ENCODE measurements around the gene HELZ. TPM values are rescaled to one million over a fixed set of nuclear protein-coding genes. Genes with fewer than 3 reads are reported as not detected.

HELZ gene
- total RNA-seq, 1 experiment from 2014 or later: 49.8 TPM

GRCh38 chr17:67136191-67137025 lies 108.6 kb downstream of the HELZ start:
- H3K4me3 Mint-ChIP-seq: no peak overlapping the region
- no peak overlapping the region for H3K56ac ChIP-seq (ENCODE audit: insufficient read length, low read depth, low read length)
- H3K4ac ChIP-seq (ENCODE audit: low read depth, low read length): no peak overlapping the region
- H3K4me1 ChIP-seq (ENCODE audit: insufficient read depth, low read length): no peaks in the 10 kb centered on the region
- no peaks in the 10 kb centered on the region for H3K23me2 ChIP-seq (ENCODE audit: insufficient read length, low read depth, low read length, poor library complexity, severe bottlenecking)
- H2BK20ac ChIP-seq (ENCODE audit: low read depth, low read length, poor library complexity, severe bottlenecking): no peak overlapping the region
- H3K27me3 Mint-ChIP-seq (ENCODE audit: low read depth): no peaks in the 10 kb centered on the region
- no peak overlapping the region for H3T11ph ChIP-seq (ENCODE audit: low read length)
- DNase-seq: no peak
- no peak overlapping the region for H2AK5ac ChIP-seq (ENCODE audit: insufficient read length, low read length)
- H3K79me2 ChIP-seq (ENCODE audit: insufficient read depth, low read length): no peaks in the 10 kb centered on the region
- WGBS (ENCODE audit: extremely low coverage, insufficient read length, low lambda C conversion rate): no CpG with 5 or more reads among the region's 5 CpGs
- H3K9ac ChIP-seq (ENCODE audit: extremely low read depth, insufficient read length, low read length): no peak overlapping the region
- H3K14ac ChIP-seq (ENCODE audit: insufficient read depth, low read length): no peak overlapping the region
- H2AFZ ChIP-seq (ENCODE audit: low read length): no peak overlapping the region
- H3K27me3 ChIP-seq (ENCODE audit: insufficient read depth, low read length): no peaks in the 10 kb centered on the region
- H2BK120ac ChIP-seq (ENCODE audit: low read depth, low read length, poor library complexity, severe bottlenecking): no peak overlapping the region
- no peaks in the 10 kb centered on the region for H3K9me3 Mint-ChIP-seq
- no peak overlapping the region for H4K8ac ChIP-seq (replicated peaks; ENCODE audit: insufficient read length, low read depth, low read length)
- no peaks in the 10 kb centered on the region for H3K79me1 ChIP-seq (ENCODE audit: insufficient read depth, low read depth, low read length, poor library complexity, severe bottlenecking)
- H3K36me3 Mint-ChIP-seq (ENCODE audit: insufficient read depth in 1 of 3, low read depth in 3 of 3): peaks cover 0 to 10% (median 8%) of the 10 kb centered on the region in 3 experiments; a peak in 3 of 7 replicates
- H4K5ac ChIP-seq (ENCODE audit: insufficient read length, low read depth, low read length): no peak overlapping the region
- no peak overlapping the region for H4K91ac ChIP-seq (ENCODE audit: insufficient read length, low read depth, low read length)
- no peak overlapping the region for H2BK12ac ChIP-seq (ENCODE audit: insufficient read length, low read depth, low read length)
- H2BK5ac ChIP-seq (ENCODE audit: insufficient read length, low read length): no peak overlapping the region
- TF ChIP-seq CTCF (conservative IDR thresholded peaks at IDR 0.05): no peak
- no peak overlapping the region for H3K23ac ChIP-seq (ENCODE audit: insufficient read length, low read depth, low read length)
- H3K27ac ChIP-seq (ENCODE audit: insufficient read length, low read depth, low read length): no peak overlapping the region
- no peak overlapping the region for H3K18ac ChIP-seq (ENCODE audit: insufficient read length, low read depth, low read length)
- H3K4me1 Mint-ChIP-seq: peaks cover 4 to 9% of the 10 kb centered on the region in 2 experiments; a peak in 2 of 4 replicates
- H3K4me2 ChIP-seq (ENCODE audit: insufficient read depth, insufficient read length, low read length): no peak overlapping the region
- no peak overlapping the region for H3K27ac Mint-ChIP-seq
- no peaks in the 10 kb centered on the region for H3K9me3 ChIP-seq (ENCODE audit: control insufficient read depth, low read depth, low read length)
- no peak overlapping the region for H2BK15ac ChIP-seq (ENCODE audit: low read depth, low read length)
- H4K20me1 ChIP-seq (ENCODE audit: control insufficient read depth, insufficient read depth, insufficient read length): no peaks in the 10 kb centered on the region

Data from H9 (cell line).